ENCODE measurements around the gene SHQ1.
"Not testable (repeated sequence)": the region's sequence is repeated elsewhere in the genome, so short reads cannot be mapped to it uniquely, and the experiment has no call there.

Gene SHQ1

GRCh38 chr3:72721683-72722381 is 126.4 kb downstream of the SHQ1 start:
- H3K27ac ChIP-seq = no peak overlapping the region
- TF ChIP-seq, protein P1, sequence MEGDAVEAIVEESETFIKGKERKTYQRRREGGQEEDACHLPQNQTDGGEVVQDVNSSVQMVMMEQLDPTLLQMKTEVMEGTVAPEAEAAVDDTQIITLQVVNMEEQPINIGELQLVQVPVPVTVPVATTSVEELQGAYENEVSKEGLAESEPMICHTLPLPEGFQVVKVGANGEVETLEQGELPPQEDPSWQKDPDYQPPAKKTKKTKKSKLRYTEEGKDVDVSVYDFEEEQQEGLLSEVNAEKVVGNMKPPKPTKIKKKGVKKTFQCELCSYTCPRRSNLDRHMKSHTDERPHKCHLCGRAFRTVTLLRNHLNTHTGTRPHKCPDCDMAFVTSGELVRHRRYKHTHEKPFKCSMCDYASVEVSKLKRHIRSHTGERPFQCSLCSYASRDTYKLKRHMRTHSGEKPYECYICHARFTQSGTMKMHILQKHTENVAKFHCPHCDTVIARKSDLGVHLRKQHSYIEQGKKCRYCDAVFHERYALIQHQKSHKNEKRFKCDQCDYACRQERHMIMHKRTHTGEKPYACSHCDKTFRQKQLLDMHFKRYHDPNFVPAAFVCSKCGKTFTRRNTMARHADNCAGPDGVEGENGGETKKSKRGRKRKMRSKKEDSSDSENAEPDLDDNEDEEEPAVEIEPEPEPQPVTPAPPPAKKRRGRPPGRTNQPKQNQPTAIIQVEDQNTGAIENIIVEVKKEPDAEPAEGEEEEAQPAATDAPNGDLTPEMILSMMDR (IDR thresholded peaks at IDR 0.05) = no peak
- H3K4me3 ChIP-seq = no peak overlapping the region
- intact Hi-C loops (cut with DNase I; ENCODE audit: low total_unique reads) = no loop called here
- H3K4me1 ChIP-seq = peaks cover 0 to 15% (median 0%) of the 10 kb centered on the region in 4 donors
- DNase-seq = no peak
- no peaks in the 10 kb centered on the region for H3K9me3 ChIP-seq
- no peaks in the 10 kb centered on the region for H3K36me3 ChIP-seq
- H3K27me3 ChIP-seq = no peaks in the 10 kb centered on the region

DNA sequence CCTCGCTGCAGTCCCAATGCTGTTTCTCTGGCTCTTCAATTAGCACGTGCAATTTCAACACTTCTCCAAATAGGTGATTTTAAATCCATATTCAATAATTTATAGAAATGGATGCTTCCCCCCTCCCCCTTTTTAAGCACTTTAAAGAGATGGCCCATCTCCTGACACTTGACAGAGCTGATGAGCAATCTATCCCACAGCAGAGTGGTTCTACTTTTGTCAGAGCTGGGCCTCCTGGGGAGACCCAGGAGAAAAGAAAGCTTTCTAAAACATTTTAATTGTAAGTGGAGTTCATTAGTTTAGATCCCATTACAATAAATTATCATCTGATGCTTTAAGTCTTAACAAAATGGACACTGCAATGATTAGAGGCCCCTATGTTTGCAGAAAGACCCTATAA is 127.7 kb downstream of the SHQ1 start:
- Histone ChIP-seq H3K27me3 (no peaks in the 10 kb centered on the region), H3K4me1 (peaks cover 0 to 15% (median 0%) of the 10 kb centered on the region in 4 donors), H3K36me3 (no peaks in the 10 kb centered on the region), H3K4me3 (no peak overlapping the region), H3K27ac (no peak overlapping the region), H3K9me3 (peaks cover 0 to 12% (median 4%) of the 10 kb centered on the region in 3 donors)
- no peak for DNase-seq
- intact Hi-C loops (cut with DNase I; ENCODE audit: low total_unique reads) = no loop called here
- TF ChIP-seq, protein P1 (IDR thresholded peaks at IDR 0.05) = no peak

DNA sequence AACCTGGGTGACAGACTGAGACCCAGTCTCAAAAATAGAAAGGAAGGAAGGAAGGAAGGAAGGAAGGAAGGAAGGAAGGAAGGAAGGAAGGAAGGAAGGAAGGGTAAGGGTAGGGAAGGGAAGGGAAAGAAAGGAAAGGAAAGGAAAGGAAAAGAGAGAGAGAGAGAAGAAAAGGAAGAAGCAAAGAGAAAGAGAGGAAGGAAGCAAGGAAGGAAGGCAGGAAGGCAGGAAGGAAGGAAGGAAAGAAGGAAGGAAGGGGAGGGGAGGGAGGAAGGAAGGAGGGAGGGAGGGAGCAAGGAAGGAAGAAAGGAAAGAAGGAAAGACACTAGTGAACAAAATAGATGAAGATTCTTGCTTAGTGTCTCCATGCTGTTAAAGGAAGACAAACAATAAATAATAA is 129.1 kb downstream of the SHQ1 start:
- no peak for DNase-seq

DNA sequence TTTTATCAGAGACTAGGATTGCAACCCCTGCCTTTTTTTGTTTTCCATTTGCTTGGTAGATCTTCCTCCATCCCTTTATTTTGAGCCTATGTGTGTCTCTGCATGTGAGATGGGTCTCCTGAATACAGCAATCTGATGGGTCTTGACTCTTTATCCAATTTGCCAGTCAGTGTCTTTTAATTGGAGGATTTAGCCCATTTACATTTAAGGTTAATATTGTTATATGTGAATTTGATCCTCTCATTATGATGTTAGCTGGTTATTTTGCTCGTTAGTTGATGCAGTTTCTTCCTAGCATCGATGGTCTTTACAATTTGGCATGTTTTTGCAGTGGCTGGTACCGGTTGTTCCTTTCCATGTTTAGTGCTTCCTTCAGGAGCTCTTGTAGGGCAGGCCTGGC is 134.1 kb downstream of the SHQ1 start:
- H3K27me3 ChIP-seq; H3K27ac ChIP-seq; intact Hi-C loops (cut with DNase I; ENCODE audit: low total_unique reads); DNase-seq; H3K36me3 ChIP-seq; H3K4me1 ChIP-seq; H3K4me3 ChIP-seq: not testable (repeated sequence)
- peaks cover 0 to 22% (median 7%) of the 10 kb centered on the region in 3 donors for H3K9me3 ChIP-seq

More for the DNA sequence above, 129.1 kb downstream of the SHQ1 start:
- Histone ChIP-seq H3K9me3 (peaks cover 0 to 22% (median 7%) of the 10 kb centered on the region in 3 donors), H3K4me1 (peaks cover 0 to 14% (median 0%) of the 10 kb centered on the region in 4 donors), H3K36me3 (no peaks in the 10 kb centered on the region), H3K27ac (no peak overlapping the region), H3K27me3 (no peaks in the 10 kb centered on the region), H3K4me3 (no peak overlapping the region)
- TF ChIP-seq, protein P1 (IDR thresholded peaks at IDR 0.05) = no peak
- intact Hi-C loops (cut with DNase I; ENCODE audit: low total_unique reads) = no loop called here

- intact Hi-C loops (cut with DNase I; ENCODE audit: low total_unique reads); H3K27me3 ChIP-seq; H3K4me3 ChIP-seq; DNase-seq; H3K36me3 ChIP-seq; H3K9me3 ChIP-seq; H3K27ac ChIP-seq; H3K4me1 ChIP-seq: not testable (repeated sequence)
Measured at GRCh38 chr3:72710471-72710870, 137.8 kb downstream of the SHQ1 start.

DNA sequence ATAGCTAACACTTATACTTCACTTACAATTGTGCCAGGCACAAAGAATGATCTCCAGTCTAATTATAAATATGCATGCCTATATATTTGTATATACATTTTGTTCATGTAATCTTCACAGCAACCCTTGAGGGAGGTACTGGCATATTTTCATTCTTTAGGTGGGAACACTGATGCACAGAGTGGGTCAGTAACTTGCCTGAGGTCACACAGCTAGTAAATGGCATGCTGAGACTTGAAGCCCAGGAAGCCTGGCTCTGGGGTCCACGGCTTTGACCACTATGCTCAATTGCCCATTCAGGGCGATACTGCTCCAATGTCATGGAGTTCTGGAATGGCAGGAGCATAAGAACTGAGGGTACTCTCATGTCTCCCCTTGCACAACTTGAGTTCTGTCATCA is 139.8 kb downstream of the SHQ1 start:
- H3K9me3 ChIP-seq = no peaks in the 10 kb centered on the region
- no peaks in the 10 kb centered on the region for H3K36me3 ChIP-seq
- intact Hi-C loops (cut with DNase I; ENCODE audit: low total_unique reads) = no loop called here
- H3K4me3 ChIP-seq = no peak overlapping the region
- no peaks in the 10 kb centered on the region for H3K4me1 ChIP-seq
- TF ChIP-seq, protein P1 (IDR thresholded peaks at IDR 0.05) = no peak
- H3K27me3 ChIP-seq = no peaks in the 10 kb centered on the region
- DNase-seq = no peak
- H3K27ac ChIP-seq = no peak overlapping the region
